Measurements from ENCODE around the gene MAGI2.

Gene MAGI2

DNA sequence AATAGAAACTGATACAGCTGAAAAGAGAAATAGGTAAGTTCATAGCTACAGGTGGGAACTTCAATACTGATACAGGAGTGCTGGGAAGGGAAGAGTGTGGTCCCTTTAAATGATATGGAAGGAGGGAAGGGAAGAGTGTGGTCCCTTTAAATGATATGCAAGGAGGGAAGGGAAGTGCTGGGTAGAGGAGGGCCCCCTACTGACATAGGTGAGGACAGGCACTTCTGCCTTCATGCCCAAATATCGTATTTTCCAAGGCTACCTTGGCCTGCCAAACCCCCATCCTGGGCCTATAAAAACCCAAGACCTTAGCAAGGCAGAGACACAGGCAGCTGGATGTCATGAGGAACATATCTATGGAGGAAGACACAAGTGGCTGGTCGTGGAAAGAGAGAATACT lies 92.3 kb downstream of the MAGI2 start:
- no peak for DNase-seq

DNA sequence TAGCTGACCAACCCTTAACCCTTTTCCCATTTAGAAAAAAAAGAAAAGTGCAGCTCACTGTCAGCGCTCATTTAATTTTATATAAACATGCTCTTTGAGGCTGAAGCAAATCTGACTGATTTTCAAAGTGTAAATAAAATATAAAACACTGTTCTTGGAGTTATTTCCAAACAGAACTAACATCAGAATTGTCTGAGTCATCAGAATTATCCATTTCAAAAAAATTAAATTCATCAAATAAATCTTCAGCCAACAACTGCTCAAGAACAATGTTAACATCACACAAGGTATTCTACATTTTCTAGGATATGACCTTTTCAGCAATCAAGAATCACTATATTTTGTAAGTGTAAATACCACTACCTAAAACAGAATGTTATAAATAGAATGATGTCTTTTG lies 93.6 kb downstream of the MAGI2 start:
- DNase-seq: no peak

DNA sequence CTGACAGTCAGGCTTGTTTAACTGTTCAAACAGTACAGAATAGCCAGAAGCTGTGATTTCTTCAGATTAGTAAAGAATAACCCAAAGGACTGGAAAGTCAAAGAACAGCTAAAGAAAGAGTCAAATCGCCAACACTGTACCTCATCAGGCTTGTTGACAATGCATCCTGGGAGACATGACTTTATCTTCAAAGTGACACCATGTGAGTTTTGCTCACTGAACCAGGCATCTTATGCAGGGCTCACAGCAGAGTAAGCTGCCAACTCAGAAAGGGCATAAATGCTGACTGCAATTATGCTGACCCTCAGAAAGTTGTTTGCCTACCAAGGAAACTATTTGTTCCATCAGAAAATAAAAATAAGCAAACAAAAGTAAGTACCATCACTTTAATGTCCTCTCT lies 96.4 kb downstream of the MAGI2 start:
- no peak for DNase-seq

DNA sequence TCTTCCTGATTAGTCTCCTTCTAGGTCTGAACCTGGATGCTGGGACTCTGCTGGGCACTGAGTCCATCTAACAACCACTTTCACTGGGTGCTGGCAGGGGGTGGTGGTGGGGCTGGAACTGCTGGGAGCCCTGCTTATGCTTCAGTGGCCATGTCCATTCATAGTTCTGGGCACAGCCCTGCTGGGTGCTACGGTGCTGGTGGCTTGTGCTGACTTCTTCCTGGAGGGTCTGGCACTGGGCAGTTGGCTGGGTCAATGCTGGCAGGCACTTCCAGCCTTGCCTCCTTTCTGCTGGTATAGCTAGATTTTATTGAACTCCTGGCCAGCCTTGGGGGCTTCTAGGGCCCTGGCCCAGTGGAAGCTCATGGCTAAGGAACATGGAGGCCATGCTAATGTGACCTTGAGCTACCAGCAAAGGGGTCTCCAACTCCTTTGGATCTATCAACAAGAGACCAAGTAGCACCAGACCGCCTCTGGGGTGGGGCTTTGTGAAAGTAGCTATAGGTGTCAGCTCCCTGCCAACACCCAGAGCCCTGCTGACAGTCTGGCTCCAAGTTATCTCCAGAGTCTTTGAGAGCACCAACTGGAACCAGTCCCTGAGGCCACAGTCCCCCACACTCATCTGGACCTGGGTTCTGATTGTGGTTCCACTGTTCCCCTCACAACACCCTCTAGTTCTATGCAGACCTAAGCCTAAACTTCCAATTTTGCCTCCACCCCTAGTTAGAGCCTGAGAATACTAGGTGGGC lies 99.6 kb downstream of the MAGI2 start:
- no peak for DNase-seq

DNA sequence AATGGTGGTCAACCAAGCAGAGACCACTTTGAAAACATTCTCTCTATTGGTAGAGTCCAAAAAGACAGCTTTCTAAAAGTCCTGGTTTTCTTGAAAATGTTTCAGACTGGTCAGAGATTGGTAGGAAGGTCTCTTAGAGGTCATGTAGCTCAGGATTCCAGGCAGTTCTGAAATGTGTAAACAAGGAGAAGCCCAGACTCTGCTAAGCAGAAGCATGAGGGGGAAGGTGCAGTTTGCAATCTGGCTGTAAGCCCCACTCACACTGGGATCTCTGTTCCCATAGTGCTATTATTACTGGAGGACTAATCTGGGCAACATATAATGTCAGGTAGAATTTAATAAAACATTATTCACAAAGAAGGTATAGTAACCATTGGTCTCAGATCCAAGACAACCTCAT lies 101.1 kb downstream of the MAGI2 start:
- no peak for DNase-seq

DNA sequence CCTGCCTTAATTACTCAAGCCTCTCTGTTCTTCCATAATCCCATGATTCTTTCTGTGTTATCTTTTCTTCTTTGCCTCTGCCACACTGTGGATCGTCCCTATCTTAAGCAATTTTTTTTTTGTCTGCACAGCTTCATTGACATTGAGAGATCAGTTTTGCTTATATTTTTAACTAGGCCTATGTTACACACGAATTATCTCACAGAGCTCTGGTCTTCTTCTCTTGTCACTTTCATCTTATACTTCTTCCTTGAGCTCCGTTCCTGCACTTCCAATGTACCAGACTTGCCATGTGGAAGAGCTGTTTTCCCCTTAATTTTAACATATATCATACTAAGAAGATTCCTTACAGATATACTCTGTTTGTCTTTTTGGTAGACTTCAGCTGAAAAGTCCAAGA lies 106.1 kb downstream of the MAGI2 start:
- no peak for DNase-seq

DNA sequence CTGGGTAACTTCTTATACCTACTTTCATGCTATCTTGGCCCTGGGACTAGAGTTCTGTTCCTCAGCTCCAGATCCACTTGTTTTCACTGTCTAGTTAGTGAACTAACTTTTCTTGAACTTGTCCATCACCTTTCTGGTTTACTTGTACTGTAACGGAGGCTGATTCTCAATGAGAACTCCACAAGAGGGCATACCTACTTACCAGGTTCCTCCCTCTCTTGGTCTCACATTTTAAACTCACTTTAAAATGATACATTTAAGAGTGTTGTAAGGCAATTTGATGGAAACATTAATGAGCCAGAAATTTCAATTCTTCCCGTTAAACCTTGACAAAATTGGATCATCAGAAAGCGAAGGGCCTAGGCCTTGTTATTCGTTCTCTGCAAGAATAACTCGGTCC lies 111.6 kb downstream of the MAGI2 start:
- DNase-seq: no peak

DNA sequence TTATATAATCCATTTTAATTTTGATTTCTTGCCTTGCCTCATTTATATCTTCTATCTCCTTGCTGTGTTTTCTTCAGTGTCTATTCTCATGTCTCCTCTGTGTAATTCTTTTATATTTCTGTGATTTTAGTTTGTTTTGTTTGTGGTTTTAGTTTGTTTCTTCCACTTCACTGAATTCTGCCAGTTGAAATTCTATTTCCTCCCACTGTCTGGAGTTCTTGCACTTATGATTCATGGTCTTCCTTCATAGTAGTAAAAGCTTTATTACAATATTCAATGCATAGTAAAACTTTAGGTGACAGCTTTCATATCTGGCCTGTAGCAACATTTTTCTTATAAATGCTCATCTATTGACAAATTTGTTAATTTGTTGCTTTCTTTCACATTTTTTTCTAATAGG lies 113.3 kb downstream of the MAGI2 start:
- DNase-seq: no peak

DNA sequence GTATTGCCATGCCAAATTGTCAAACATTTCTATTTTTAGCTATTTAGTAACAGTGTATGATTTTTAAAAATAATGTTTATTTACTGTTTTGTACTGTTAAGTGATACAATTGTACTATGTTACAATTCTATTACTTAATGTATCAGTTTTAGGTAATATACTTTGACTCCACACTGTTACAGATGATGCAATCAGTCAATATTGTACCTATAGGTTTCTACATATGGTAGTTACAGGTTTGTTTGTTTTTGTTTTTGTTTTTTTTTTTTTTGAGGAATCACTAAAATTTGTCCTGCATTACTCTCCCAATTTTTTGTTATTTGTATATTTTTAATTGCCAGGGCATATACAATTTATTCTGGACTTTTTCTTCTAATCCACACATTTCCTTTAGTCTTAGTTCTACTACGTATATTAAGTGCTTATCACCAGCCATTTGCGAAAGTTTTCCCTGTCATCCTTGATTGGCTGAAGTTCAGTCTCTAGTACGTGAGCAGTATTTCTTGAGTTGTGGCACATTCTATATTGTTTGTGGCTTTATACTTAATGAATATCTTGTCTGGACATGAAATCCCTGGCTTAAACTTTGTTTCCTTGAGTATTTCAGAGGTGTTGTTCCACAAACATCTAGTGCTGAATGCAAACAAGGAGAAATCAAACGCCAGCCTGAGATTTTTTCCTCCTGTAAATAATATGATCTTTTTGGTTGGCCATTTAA lies 114.1 kb downstream of the MAGI2 start:
- DNase-seq: no peak

DNA sequence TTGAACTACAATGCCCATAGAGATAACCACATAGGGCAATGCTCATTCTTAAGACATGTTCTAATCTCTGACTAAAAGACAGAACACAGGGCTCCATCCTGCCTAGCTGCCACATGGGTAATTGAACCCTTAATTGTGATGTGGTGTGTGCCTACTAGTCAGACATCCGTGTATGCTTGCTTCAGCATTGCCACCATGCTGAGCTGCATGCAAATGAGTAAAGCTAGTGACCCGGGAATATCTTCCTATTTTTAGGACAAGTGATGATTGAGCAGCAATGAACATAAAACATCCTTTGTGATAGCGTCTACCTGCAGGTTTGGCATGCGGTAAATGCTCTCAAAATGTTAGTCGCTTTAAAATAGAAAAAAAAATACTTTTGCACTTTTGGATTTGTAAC lies 115.8 kb downstream of the MAGI2 start:
- no peak for DNase-seq

DNA sequence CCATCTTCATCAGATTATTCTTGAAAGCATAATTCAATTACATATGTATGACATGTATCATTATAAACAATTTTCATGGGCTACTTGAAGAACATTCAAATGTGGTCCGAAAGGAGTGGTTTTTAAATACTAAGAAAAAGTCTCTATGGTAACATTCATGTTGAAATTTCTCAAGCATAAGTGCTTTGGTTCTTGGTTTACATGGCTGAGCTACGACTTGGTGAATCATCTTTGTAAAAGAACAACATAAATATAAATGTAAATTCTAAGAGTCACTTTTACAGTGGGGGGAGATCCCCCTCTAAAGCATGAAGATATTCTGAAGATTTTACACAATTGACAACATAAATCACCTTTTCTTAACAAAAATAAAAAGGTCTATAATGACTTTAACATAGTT lies 118.6 kb downstream of the MAGI2 start:
- no peak for DNase-seq

DNA sequence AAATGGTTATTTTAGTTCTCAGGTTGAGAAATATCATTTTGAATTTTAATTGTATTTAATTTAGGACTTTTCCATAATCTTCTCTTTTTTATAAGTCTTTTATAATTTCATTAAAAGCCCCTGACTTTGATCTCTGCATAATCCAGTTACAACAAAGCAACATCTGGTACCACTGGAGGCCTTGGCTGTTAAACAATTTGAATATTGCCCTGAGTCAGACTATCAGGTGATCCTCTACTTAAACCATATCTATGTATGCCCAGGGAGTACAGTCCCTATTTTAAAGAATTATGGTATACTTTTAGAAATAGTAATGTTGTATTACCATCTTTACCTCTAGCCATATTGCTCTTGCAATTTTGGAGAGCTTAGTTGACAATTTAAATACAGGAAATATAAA lies 119.1 kb downstream of the MAGI2 start:
- no peak for DNase-seq

DNA sequence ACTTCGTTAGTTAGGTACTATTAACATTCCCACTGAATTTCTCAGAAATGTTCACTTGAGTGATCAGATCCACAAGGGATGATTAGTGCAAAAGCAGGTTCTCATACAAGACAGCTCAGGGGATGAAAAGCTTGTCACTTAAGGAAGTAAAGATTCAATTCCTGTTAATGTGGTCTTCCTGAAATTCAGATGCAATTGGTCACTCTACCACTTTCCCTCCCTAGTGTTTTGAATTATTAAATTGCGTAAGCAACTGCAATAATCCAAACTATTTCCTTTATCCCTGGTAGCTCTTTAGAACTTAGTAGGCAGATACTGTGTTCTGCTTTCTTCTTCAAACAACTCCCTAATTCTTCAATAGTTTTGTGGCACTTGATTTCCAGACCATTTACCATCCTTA lies 121.4 kb downstream of the MAGI2 start:
- no peak for DNase-seq

DNA sequence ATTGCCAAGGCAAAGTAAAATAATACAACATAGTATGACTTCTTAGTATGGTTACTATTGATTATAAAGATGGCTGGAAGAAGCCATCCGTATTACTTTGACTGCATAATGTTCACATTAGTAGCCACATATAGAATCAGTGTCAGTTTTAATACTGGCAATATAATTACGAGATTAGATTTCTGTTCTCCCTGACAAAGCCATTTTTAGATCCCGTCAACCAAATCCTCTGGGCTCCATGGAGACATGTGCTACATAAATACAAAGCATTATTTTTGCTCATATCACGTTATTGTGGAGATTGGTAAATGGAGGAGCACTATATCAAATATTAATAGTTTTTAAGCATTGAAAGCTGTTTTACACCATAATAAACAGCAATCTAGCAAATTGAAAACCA lies 124.0 kb downstream of the MAGI2 start:
- no peak for DNase-seq

DNA sequence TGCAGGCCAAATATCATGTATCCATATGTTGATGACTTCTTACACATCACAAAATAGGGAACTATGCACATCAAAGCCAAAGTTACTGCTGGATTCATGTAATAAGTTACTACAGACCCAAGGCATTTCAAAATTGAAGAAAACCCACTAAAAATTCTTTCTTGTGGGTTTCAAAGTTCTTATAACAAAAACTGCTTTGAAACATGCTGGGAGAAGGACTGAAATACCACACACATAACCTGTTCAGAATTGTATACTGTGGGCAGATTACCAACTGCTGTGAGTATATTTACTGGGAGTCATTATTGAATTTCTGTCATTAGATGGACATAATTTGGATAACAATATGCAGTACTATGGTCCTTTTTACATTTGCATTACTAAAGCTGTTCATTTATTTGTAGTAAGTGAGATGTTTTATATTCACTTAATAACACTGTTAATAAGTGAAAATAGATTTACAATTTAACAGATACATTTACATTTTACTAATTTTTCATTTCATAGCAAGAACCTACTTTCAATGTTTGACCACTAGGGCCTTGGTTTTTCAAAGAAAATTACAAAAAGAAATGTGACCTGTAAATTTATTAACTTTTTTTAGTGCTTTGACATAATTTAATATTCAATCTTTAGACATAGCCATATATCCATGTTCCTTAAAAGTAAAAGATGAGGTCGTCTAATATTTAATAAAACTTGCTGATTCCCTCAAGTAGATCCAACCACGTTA lies 132.6 kb downstream of the MAGI2 start:
- DNase-seq: no peak

DNA sequence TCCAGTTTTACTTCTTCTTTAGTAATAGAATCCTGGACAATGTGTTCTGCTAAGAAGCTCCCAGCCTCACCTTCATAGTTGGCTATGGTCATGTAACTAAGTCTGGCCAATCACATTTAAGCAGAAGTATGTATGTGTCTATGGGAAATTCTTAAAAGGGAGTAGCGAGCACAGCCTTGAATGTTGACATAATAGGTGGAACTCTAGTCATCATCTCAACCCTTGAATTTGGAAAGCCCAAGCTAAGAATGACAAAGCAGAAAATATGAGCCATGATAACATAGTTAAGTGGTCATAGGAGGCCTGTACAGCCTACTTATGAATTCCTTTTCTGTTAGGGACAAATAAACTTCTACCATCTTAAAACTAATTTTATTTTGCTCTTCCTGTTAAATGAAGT lies 134.1 kb downstream of the MAGI2 start:
- no peak for DNase-seq

DNA sequence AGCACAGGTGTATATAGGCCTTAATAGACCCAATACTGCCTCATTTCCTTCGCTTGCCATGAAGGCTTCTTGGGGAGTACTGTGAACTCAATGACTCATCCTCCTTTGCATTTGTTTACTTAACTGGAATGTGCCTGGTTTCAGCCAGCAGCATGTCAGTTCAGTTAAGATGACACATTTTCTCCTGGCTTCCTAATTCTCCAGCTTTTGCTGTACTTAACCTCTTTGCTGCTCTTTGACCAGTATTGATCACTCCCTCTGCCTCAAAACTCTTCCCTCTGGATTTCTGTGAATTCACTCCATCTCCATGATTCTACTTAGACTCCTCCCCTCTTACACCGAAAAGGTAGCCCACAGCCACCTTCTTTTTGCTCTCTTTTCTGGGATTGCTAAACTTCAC lies 135.7 kb downstream of the MAGI2 start:
- no peak for DNase-seq

DNA sequence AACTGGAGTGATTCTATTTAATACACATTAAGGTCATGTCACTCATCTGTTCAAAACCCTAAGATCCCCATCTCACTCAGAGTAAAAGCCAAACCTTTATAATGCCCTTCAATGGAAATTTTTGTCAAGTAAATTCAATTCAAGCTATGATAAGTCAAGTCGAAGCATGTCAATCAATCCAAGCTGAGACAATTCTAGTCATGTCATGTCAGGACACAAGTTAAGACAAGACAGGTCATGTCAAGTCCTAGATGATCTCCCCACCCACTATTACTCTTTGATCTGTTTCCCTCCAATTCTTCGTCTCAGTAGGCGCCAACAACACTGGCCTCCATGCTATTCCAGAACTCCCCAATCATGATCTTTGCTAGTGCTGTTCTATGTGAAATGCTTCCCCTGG lies 141.4 kb downstream of the MAGI2 start:
- DNase-seq: no peak

DNA sequence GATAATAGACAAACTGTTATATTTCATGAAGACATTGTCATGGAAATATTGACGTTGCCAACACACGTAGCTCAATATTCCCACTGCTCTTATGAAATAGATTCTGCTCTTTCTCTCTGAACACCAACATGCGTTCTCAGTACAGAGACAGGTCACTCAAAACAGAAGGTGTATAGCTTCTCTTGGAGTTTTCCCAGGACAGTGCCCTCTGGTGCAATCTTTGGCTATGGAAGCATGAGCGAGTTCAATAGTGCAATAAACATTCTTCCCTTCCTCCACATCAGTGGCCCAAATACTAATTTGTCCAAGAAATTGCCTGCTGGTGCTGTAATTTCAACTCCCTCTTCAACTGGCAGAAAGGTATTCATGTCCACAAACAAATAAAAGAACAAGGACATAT lies 145.3 kb downstream of the MAGI2 start:
- DNase-seq: no peak

DNA sequence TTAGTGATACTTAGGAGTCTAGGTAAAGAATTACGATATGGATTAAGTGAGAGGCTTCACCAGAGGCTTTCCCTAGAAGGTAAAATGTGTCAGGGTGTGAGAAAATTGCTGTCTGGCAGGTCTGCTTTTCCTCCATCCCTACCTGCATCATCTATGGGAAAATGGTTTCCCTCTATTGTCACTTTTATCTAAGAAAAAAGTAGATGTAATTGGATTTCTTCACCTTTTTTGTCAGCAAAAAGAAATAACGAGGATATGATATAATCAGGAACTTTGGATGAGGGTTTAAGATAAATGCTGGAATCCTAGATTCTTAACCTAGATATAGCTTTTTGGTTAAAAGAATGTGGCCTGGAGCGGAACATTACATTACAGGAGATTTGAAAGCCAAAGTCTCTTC lies 146.1 kb downstream of the MAGI2 start:
- no peak for DNase-seq

DNA sequence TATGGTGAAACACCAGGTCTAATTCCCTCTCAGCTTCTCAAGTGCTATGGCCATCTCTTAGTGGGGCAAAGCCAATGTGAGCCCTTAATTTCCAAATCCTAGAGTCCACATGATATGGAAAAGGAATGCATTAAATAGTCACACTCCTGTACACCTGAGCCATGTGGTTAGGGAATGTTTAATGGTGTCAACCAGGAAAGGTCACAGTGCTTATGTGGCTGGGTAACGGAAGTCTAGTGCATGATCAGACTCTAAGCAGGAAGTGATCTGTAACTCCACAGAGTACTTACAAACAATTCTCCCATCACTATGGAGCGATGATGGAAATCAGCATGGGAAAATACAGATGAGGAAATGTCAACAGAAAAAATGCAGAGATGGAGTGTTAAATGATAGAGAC lies 148.8 kb downstream of the MAGI2 start:
- DNase-seq: no peak

DNA sequence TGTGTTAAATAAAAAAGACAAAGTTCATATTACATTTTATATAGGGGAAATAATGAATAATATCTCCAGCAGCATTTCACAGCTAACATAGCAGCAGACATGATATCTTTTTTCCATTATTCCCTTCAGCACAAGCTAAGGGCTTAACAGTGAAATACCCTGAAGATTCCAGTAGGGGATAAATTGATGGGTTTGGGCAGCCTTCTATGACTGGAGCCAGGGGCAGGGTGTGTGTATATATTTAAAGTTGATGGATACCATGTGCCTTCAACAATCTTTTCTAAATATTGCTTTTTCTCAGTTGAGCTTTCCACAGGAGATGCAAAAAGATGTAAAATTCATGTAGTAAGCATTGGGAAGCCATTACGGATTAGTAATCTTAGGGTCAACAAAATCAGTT lies 151.2 kb downstream of the MAGI2 start:
- no peak for DNase-seq

DNA sequence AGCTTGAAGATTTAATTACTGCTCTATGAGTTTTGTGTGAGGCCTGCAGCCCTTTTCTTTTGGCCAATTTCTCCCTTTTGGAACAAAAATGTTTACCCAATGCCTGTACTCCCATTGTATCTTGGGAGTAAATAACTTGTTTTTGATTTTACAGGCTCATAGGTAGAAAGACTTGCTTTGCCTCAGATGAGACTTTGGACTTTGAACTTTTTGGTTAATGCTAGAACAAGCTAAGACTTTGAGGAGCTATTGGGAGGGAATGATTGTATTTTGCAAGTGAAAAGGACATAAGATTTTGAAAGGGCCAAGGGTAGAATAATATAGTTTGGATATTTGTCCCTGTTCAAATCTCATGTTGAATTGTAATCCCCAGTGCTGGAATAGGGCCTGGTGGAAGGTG lies 152.0 kb downstream of the MAGI2 start:
- DNase-seq: no peak

DNA sequence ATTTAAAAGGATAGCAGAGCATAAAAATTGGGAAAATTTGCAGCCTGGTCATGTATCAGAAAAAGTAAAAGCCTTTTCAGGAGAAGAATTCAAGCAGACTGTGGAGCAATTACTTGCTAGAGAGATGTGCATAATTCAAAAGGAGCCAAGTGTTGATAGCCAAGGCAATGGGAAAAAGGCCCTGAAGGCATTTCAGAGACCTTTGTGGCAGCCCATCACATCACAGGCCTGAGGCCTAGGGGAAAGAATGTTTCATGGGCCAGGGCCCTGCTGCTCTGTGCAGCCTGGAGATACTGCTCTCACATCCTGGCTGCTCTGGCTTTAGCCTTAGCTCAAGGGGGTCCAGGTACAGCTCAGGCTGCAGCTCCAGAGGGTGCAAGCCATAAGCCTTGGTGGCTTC lies 152.9 kb downstream of the MAGI2 start:
- no peak for DNase-seq

Data from stimulated activated CD4-positive, alpha-beta T cell treated with anti-CD3 and anti-CD28 coated beads, Interleukin-2, amount 100 ng/mL, for 48 hours (primary cell).